HepG2 (cell line): Measurements from ENCODE around the gene SMAD3.

Experiments
- DMTF1 ChIP-seq: sonication (generic); formaldehyde crosslinking; IDR thresholded peaks from 2 replicates; pipeline ENCODE4 v1.4.0; 2020; ENCODE audit warnings: mild to moderate bottlenecking, missing genetic modification reagents
- TOE1 ChIP-seq: sonication (generic); formaldehyde crosslinking; IDR thresholded peaks from 2 replicates; pipeline ENCODE4 v1.4.0; 2020; ENCODE audit warnings: mild to moderate bottlenecking, missing genetic modification reagents
- XRCC5 ChIP-seq: fragments of 200-400 bp; formaldehyde crosslinking; optimal IDR thresholded peaks from 2 replicates; pipeline ENCODE3; 2017; ENCODE audit warnings: mild to moderate bottlenecking, low read length
- ZBTB46 ChIP-seq: sonication (generic); formaldehyde crosslinking; IDR thresholded peaks from 2 replicates; pipeline ENCODE4 v1.4.0; 2020; ENCODE audit warnings: mild to moderate bottlenecking, missing genetic modification reagents, borderline replicate concordance

- TF ChIP-seq XRCC5 (no peak), TOE1 (CRISPR knock-in tag) (no peak), ZBTB46 (CRISPR knock-in tag) (no peak), DMTF1 (CRISPR knock-in tag) (no peak)
Observed at GRCh38 chr15:67023517-67024313, 41.7 kb upstream of the SMAD3 start.
